HEK293 (cell line): ENCODE results near the gene CFAP70.

Source experiments
- CTCF ChIA-PET: fragments of 350-600 bp; formaldehyde crosslinking; extraction: SDS; loops from one replicate; lab custom pipeline; 2021; ENCODE audit warnings: antibody characterized with exemption; lab: Yijun Ruan, JAX
- POLR2A ChIA-PET: fragments of 300-600 bp; formaldehyde crosslinking; extraction: SDS; loops from one replicate; lab custom pipeline; 2020; ENCODE audit warnings: antibody characterized with exemption, inconsistent platforms; lab: Yijun Ruan, JAX
- H3K27ac ChIP-seq: fragments of 200-500 bp; sonication (Bioruptor generic); 2 replicates; pipeline ENCODE4 v1.5.1; 2014; ENCODE audit warnings: low read depth, low read length, control low read depth, inconsistent platforms; ENCODE audit errors: extremely low read depth
- H3K36me3 ChIP-seq, 2 experiments: fragments of 200-500 bp in 1 of 2; sonication (Bioruptor generic) in 1 of 2; 1 replicate in 1 of 2; 2 replicates in 1 of 2; pipeline ENCODE4 v1.5.1; 2014 to 2017; ENCODE audit warnings: inconsistent platforms in 2 of 2, low read length in 2 of 2; ENCODE audit not compliant: control insufficient read depth in 2 of 2, insufficient read depth in 1 of 2
- H3K4me1 ChIP-seq: fragments of 200-500 bp; sonication (Bioruptor generic); 2 replicates; pipeline ENCODE4 v1.5.1; 2014; ENCODE audit warnings: mild to moderate bottlenecking, low read length, inconsistent platforms; ENCODE audit not compliant: control insufficient read depth, insufficient read depth
- H3K4me3 ChIP-seq: 2 replicates; pipeline ENCODE4 v1.5.1; 2011; ENCODE audit warnings: low read depth, mild to moderate bottlenecking, control low read depth, low read length, moderate library complexity
- H3K9me3 ChIP-seq: fragments of 200-500 bp; sonication (Bioruptor generic); 2 replicates; pipeline ENCODE4 v1.5.1; 2014; ENCODE audit warnings: low read depth, low read length, inconsistent platforms; ENCODE audit not compliant: control insufficient read depth, insufficient read depth
- GFI1B ChIP-seq: fragments of 450-650 bp; formaldehyde crosslinking; IDR thresholded peaks from 2 replicates; pipeline ENCODE4 v1.5.1; 2016; ENCODE audit warnings: missing biosample characterization, missing genetic modification characterization
- GLI2 ChIP-seq: fragments of 450-650 bp; formaldehyde crosslinking; IDR thresholded peaks from 2 replicates; pipeline ENCODE4; 2017; ENCODE audit warnings: missing biosample characterization, missing genetic modification characterization, low read depth, borderline replicate concordance
- PRDM2 ChIP-seq: fragments of 450-650 bp; formaldehyde crosslinking; IDR thresholded peaks from 2 replicates; pipeline ENCODE4 v1.5.1; 2016; ENCODE audit warnings: missing biosample characterization, missing genetic modification characterization, borderline replicate concordance
- SCRT2 ChIP-seq: fragments of 450-650 bp; formaldehyde crosslinking; IDR thresholded peaks from 2 replicates; pipeline ENCODE4 v1.5.1; 2016; ENCODE audit warnings: missing biosample characterization, missing genetic modification characterization
- ZBTB44 ChIP-seq: fragments of 450-650 bp; IDR thresholded peaks from 2 replicates; pipeline ENCODE4 v1.5.1; 2018; ENCODE audit warnings: missing biosample characterization, mild to moderate bottlenecking, missing genetic modification characterization
- ZBTB8A ChIP-seq: fragments of 450-650 bp; formaldehyde crosslinking; IDR thresholded peaks from 2 replicates; pipeline ENCODE4 v1.5.1; 2016; ENCODE audit warnings: missing biosample characterization, missing genetic modification characterization
- ZFP41 ChIP-seq: fragments of 450-650 bp; formaldehyde crosslinking; IDR thresholded peaks from 2 replicates; pipeline ENCODE4 v1.5.1; 2016; ENCODE audit warnings: missing biosample characterization, missing genetic modification characterization, borderline replicate concordance
- ZNF148 ChIP-seq: fragments of 450-650 bp; formaldehyde crosslinking; IDR thresholded peaks from 2 replicates; pipeline ENCODE4 v1.5.0; 2017; ENCODE audit warnings: missing biosample characterization, missing genetic modification characterization, borderline replicate concordance
- ZNF155 ChIP-seq: fragments of 450-650 bp; formaldehyde crosslinking; IDR thresholded peaks from 2 replicates; pipeline ENCODE4 v1.5.1; 2016; ENCODE audit warnings: missing biosample characterization, missing genetic modification characterization
- ZNF174 ChIP-seq: fragments of 450-650 bp; formaldehyde crosslinking; IDR thresholded peaks from 2 replicates; pipeline ENCODE4 v1.5.0; 2017; ENCODE audit warnings: missing biosample characterization, mild to moderate bottlenecking, missing genetic modification characterization
- ZNF324 ChIP-seq: fragments of 450-650 bp; formaldehyde crosslinking; IDR thresholded peaks from 2 replicates; pipeline ENCODE4 v1.5.1; 2016; ENCODE audit warnings: missing biosample characterization, missing genetic modification characterization
- ZNF350 ChIP-seq: fragments of 450-650 bp; formaldehyde crosslinking; IDR thresholded peaks from 2 replicates; pipeline ENCODE4 v1.5.0; 2017; ENCODE audit warnings: missing biosample characterization, mild to moderate bottlenecking, missing genetic modification characterization
- ZNF394 ChIP-seq: fragments of 450-650 bp; formaldehyde crosslinking; IDR thresholded peaks from 2 replicates; pipeline ENCODE4 v1.5.1; 2016; ENCODE audit warnings: missing biosample characterization, missing genetic modification characterization, mild to moderate bottlenecking, moderate library complexity, borderline replicate concordance
- ZNF555 ChIP-seq: fragments of 450-650 bp; formaldehyde crosslinking; conservative IDR thresholded peaks from 2 replicates; pipeline ENCODE4 v1.5.1; 2017; ENCODE audit warnings: missing biosample characterization, mild to moderate bottlenecking, missing genetic modification characterization, inconsistent platforms
- ZNF610 ChIP-seq: fragments of 450-650 bp; formaldehyde crosslinking; IDR thresholded peaks from 2 replicates; pipeline ENCODE4 v1.5.1; 2016; ENCODE audit warnings: missing biosample characterization, missing genetic modification characterization, borderline replicate concordance
- ZNF621 ChIP-seq: fragments of 450-650 bp; formaldehyde crosslinking; IDR thresholded peaks from 2 replicates; pipeline ENCODE4 v1.5.1; 2017; ENCODE audit warnings: missing biosample characterization, missing genetic modification characterization
- ZNF677 ChIP-seq: fragments of 450-650 bp; IDR thresholded peaks from 2 replicates; pipeline ENCODE4 v1.5.0; 2018; ENCODE audit warnings: missing biosample characterization, mild to moderate bottlenecking, missing genetic modification characterization, moderate library complexity
- ZNF76 ChIP-seq: fragments of 450-650 bp; formaldehyde crosslinking; IDR thresholded peaks from 2 replicates; pipeline ENCODE4; 2016; ENCODE audit warnings: low read depth, missing biosample characterization, missing genetic modification characterization, borderline replicate concordance
- ZXDB ChIP-seq: fragments of 450-650 bp; formaldehyde crosslinking; IDR thresholded peaks from 2 replicates; pipeline ENCODE4 v1.5.1; 2016; ENCODE audit warnings: missing biosample characterization, missing genetic modification characterization
- TF ChIP-seq, protein P1 (sequence below): fragments of 450-650 bp; formaldehyde crosslinking; IDR thresholded peaks from 2 replicates; pipeline ENCODE4 v1.5.1; 2016; ENCODE audit warnings: missing biosample characterization, missing genetic modification characterization, low read depth
- TF ChIP-seq, protein P2 (sequence below): fragments of 450-650 bp; formaldehyde crosslinking; IDR thresholded peaks from 2 replicates; pipeline ENCODE4 v1.5.1; 2016; ENCODE audit warnings: missing biosample characterization, missing genetic modification characterization

Gene CFAP70

GRCh38 chr10:73217628-73218027, 141.0 kb downstream of the CFAP70 start:
- Histone ChIP-seq H3K4me1 (no peaks in the 10 kb centered on the region), H3K9me3 (no peaks in the 10 kb centered on the region), H3K27ac (no peak overlapping the region), H3K4me3 (no peak overlapping the region), H3K36me3 (peaks cover 7 to 18% of the 10 kb centered on the region in 2 experiments; a peak in 2 of 3 replicates)
- ChIA-PET POLR2A (interaction anchor here (0.7 kb wide), 1 partner anchor 49 kb away, joined by 3 read pairs; no protein-coding TSS in a partner anchor), CTCF (interaction anchor here (0.7 to 1.8 kb wide), 3 partner anchors 11 to 49 kb away, joined by 3 to 8 read pairs (median 4); no protein-coding TSS in a partner anchor)
- TF ChIP-seq GLI2 (tag by site-specific recombination) = no peak
- TF ChIP-seq ZBTB8A (tag by site-specific recombination) = no peak
- TF ChIP-seq SCRT2 (tag by site-specific recombination) = no peak
- no peak for TF ChIP-seq ZNF148 (tag by site-specific recombination)
- no peak for TF ChIP-seq ZNF621 (tag by site-specific recombination)

- Histone ChIP-seq H3K4me3 (no peak overlapping the region), H3K27ac (no peak overlapping the region), H3K4me1 (no peaks in the 10 kb centered on the region), H3K36me3 (peaks cover 7 to 23% of the 10 kb centered on the region in 2 experiments; a peak in 2 of 3 replicates), H3K9me3 (no peaks in the 10 kb centered on the region)
- ChIA-PET POLR2A (no interaction called here), CTCF (no interaction called here)
- TF ChIP-seq ZNF324 (tag by site-specific recombination) (no peak), ZNF610 (tag by site-specific recombination) (no peak), ZNF174 (tag by site-specific recombination) (no peak), ZXDB (tag by site-specific recombination) (no peak), ZBTB44 (no peak), ZNF394 (tag by site-specific recombination) (no peak), ZFP41 (tag by site-specific recombination) (no peak), ZNF350 (tag by site-specific recombination) (no peak), PRDM2 (no peak), GFI1B (no peak), ZNF76 (tag by site-specific recombination) (no peak), ZNF555 (no peak), ZNF677 (no peak), ZNF155 (tag by site-specific recombination) (no peak)
- TF ChIP-seq, protein P1, sequence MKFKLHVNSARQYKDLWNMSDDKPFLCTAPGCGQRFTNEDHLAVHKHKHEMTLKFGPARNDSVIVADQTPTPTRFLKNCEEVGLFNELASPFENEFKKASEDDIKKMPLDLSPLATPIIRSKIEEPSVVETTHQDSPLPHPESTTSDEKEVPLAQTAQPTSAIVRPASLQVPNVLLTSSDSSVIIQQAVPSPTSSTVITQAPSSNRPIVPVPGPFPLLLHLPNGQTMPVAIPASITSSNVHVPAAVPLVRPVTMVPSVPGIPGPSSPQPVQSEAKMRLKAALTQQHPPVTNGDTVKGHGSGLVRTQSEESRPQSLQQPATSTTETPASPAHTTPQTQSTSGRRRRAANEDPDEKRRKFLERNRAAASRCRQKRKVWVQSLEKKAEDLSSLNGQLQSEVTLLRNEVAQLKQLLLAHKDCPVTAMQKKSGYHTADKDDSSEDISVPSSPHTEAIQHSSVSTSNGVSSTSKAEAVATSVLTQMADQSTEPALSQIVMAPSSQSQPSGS = no peak
- TF ChIP-seq, protein P2, sequence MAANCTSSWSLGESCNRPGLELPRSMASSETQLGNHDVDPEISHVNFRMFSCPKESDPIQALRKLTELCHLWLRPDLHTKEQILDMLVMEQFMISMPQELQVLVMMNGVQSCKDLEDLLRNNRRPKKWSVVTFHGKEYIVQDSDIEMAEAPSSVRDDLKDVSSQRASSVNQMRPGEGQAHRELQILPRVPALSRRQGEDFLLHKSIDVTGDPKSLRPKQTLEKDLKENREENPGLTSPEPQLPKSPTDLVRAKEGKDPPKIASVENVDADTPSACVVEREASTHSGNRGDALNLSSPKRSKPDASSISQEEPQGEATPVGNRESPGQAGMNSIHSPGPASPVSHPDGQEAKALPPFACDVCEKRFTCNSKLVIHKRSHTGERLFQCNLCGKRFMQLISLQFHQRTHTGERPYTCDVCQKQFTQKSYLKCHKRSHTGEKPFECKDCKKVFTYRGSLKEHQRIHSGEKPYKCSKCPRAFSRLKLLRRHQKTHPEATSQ (tag by site-specific recombination) = no peak
Measured at GRCh38 chr10:73215749-73216148, 142.9 kb downstream of the CFAP70 start.
